C4-2B (cell line): ENCODE results near the gene TFPI.

Experiments used
- CTCF ChIP-seq: fragments of 450-650 bp; conservative IDR thresholded peaks from 2 replicates; pipeline ENCODE4 v1.5.1; 2017; ENCODE audit warnings: mild to moderate bottlenecking
- ZFX ChIP-seq: fragments of 450-650 bp; IDR thresholded peaks from 2 replicates; pipeline ENCODE4 v1.6.1; 2017

DNA sequence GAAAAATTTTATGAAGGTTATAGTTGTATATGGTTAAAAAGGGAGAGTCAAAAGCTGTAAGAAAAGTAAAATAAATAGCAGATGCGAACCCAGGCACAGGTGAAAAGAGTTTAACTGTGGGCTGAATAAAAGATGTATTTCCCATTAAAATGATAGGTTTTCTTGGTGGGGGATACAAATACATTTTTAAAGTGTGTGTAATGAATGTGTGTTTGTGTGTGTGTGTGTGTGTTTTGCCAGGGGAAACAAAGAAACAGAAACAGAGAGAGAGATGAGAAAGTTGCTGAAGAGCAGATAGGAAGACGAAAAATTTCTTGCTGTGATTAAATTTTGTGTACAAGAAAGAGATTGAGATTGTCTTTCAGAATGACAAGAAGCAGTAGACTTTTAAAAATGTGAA is 12.1 kb downstream of the TFPI start:
- no peak for TF ChIP-seq CTCF
- no peak for TF ChIP-seq ZFX
